PC-9 (cell line): Measurements from ENCODE around the gene CKAP5. TPM values are rescaled to one million over a fixed set of nuclear protein-coding genes. Genes with fewer than 3 reads are reported as not detected.

Source experiments
- BruUV-seq: library from RNA; stranded (reverse); fragments of 400-500 nt; replicated peaks from 2 replicates; lab custom pipeline; 2021; lab: Mats Ljungman, UMichigan
- CTCF ChIA-PET: fragments of 300-600 bp; sonication (Branson Sonifier 250); formaldehyde crosslinking; loops from one replicate; lab custom pipeline; 2022; ENCODE audit warnings: antibody characterized with exemption; lab: Charles Lee
- POLR2A ChIA-PET: fragments of 300-600 bp; sonication (Branson Sonifier 250); formaldehyde crosslinking; loops from one replicate; lab custom pipeline; 2022; ENCODE audit warnings: antibody characterized with exemption; ENCODE audit not compliant: unreplicated experiment; lab: Charles Lee
- DNase-seq, 2 experiments: peaks; one replicate each; pipeline versions ENCODE4 v3.0.0 to v3.0.0-alpha.2; 2015 to 2022; ENCODE audit warnings: mixed read lengths in 1 of 2
- H2AFZ ChIP-seq: fragments of 200-600 bp; sonication (generic); 2 replicates; pipeline ENCODE4 v1.8.1; 2017; ENCODE audit warnings: antibody characterized with exemption
- H3F3A ChIP-seq: fragments of 200-600 bp; sonication (generic); 2 replicates; pipeline ENCODE4 v1.8.1; 2017; ENCODE audit warnings: antibody characterized with exemption, mild to moderate bottlenecking, low read depth; ENCODE audit not compliant: insufficient read depth
- H3K27ac ChIP-seq: fragments of 200-600 bp; sonication (generic); 2 replicates; pipeline ENCODE4 v1.6.1; 2016; ENCODE audit warnings: mixed run types
- H3K27me3 ChIP-seq: fragments of 200-600 bp; sonication (generic); 2 replicates; pipeline ENCODE4 v1.6.1; 2016; ENCODE audit warnings: low read depth, mixed run types; ENCODE audit not compliant: insufficient read depth
- H3K36me3 ChIP-seq: fragments of 200-600 bp; sonication (generic); 2 replicates; pipeline ENCODE4 v1.6.1; 2016; ENCODE audit warnings: low read depth, mixed run types
- H3K4me1 ChIP-seq: fragments of 200-600 bp; sonication (generic); replicated peaks from 2 replicates; pipeline ENCODE4 v1.6.1; 2016; ENCODE audit warnings: mixed run types; ENCODE audit not compliant: insufficient read depth
- H3K4me2 ChIP-seq: fragments of 200-600 bp; sonication (generic); 2 replicates; pipeline ENCODE4 v1.6.1; 2017; ENCODE audit warnings: mixed run types
- H3K4me3 ChIP-seq: fragments of 200-600 bp; sonication (generic); 2 replicates; pipeline ENCODE4 v1.6.1; 2016; ENCODE audit warnings: mixed run types
- H3K79me2 ChIP-seq: fragments of 200-600 bp; sonication (generic); 2 replicates; pipeline ENCODE4 v1.6.1; 2017; ENCODE audit warnings: low read depth, mixed run types
- H3K9me2 ChIP-seq: fragments of 200-600 bp; sonication (generic); 2 replicates; pipeline ENCODE4 v1.8.1; 2017; ENCODE audit warnings: mild to moderate bottlenecking; ENCODE audit not compliant: insufficient read depth
- H3K9me3 ChIP-seq: fragments of 200-600 bp; sonication (generic); 2 replicates; pipeline ENCODE4 v1.8.1; 2016; ENCODE audit warnings: low read depth; ENCODE audit not compliant: insufficient read depth
- H4K20me1 ChIP-seq: fragments of 200-600 bp; sonication (generic); 2 replicates; pipeline ENCODE4 v1.8.1; 2017; ENCODE audit not compliant: insufficient read depth
- CTCF ChIP-seq: fragments of 200-600 bp; sonication (generic); conservative IDR thresholded peaks from 2 replicates; pipeline ENCODE4 v1.6.1; 2017; ENCODE audit warnings: mixed run types, antibody characterized with exemption, mild to moderate bottlenecking, moderate library complexity
- EZH2 ChIP-seq: fragments of 200-600 bp; sonication (generic); IDR thresholded peaks from 2 replicates; pipeline ENCODE4 v1.8.0; 2017; ENCODE audit warnings: antibody characterized with exemption, low read depth
- intact Hi-C: fragments of 100-400 bp; cut with micrococcal nuclease; formaldehyde crosslinking; loops from one replicate; pipeline ENCODE4 v1.10.0; 2022; ENCODE audit not compliant: unreplicated experiment
- total RNA-seq: library from RNA; stranded (reverse); gene quantifications from 2 replicates; pipeline ENCODE4 v1.2.3, GENCODE V29; 2021

CKAP5 gene
- total RNA-seq, 1 experiment from 2014 or later: 195 TPM

- CTCF ChIA-PET: interaction anchor here (0.6 kb wide), 1 partner anchor 182 kb away, joined by 3 read pairs; no protein-coding TSS in a partner anchor
- intact Hi-C loops: no loop called here
These were observed 48.9 kb upstream of the CKAP5 start for GRCh38 chr11:46894961-46895360.

GRCh38 chr11:46894506-46894905 lies 48.4 kb upstream of the CKAP5 start:
- no peak for DNase-seq
- Histone ChIP-seq H3K9me2 (no peaks in the 10 kb centered on the region), H4K20me1 (no peaks in the 10 kb centered on the region), H3K27me3 (no peaks in the 10 kb centered on the region), H3K4me1 (peaks cover 15% of the 10 kb centered on the region), H3K4me3 (no peak overlapping the region), H3K9me3 (no peaks in the 10 kb centered on the region), H3K79me2 (no peaks in the 10 kb centered on the region), H3K4me2 (no peak overlapping the region), H3F3A (peaks cover 12% of the 10 kb centered on the region), H3K36me3 (no peaks in the 10 kb centered on the region), H2AFZ (no peak overlapping the region), H3K27ac (no peak overlapping the region)
- TF ChIP-seq CTCF (no peak), EZH2 (no peak)
- POLR2A ChIA-PET: no interaction called here
- intact Hi-C loops: no loop called here
- BruUV-seq: no TSS peak
- CTCF ChIA-PET: interaction anchor here (0.6 kb wide), 1 partner anchor 182 kb away, joined by 3 read pairs; no protein-coding TSS in a partner anchor

More at GRCh38 chr11:46894961-46895360, 48.9 kb upstream of the CKAP5 start:
- Histone ChIP-seq H3K9me3 (no peaks in the 10 kb centered on the region), H3K4me1 (peaks cover 20% of the 10 kb centered on the region), H4K20me1 (no peaks in the 10 kb centered on the region), H3F3A (peaks cover 14% of the 10 kb centered on the region), H3K36me3 (no peaks in the 10 kb centered on the region), H3K4me3 (no peak overlapping the region), H3K27ac (no peak overlapping the region), H3K79me2 (no peaks in the 10 kb centered on the region), H3K9me2 (no peaks in the 10 kb centered on the region), H3K4me2 (no peak overlapping the region), H2AFZ (no peak overlapping the region), H3K27me3 (no peaks in the 10 kb centered on the region)
- POLR2A ChIA-PET: no interaction called here
- DNase-seq: no peak
- TF ChIP-seq CTCF (no peak), EZH2 (no peak)
- no TSS peak for BruUV-seq

GRCh38 chr11:46892838-46893237 lies 46.8 kb upstream of the CKAP5 start:
- no TSS peak for BruUV-seq
- no peak for TF ChIP-seq EZH2
- TF ChIP-seq CTCF: no peak
- CTCF ChIA-PET: interaction anchor here (1.5 kb wide), 1 partner anchor 260 kb away, joined by 6 read pairs; no protein-coding TSS in a partner anchor
- H3K36me3 ChIP-seq: no peaks in the 10 kb centered on the region
- no peaks in the 10 kb centered on the region for H4K20me1 ChIP-seq
- H3K4me1 ChIP-seq: no peaks in the 10 kb centered on the region
- H2AFZ ChIP-seq: no peak overlapping the region
- no peaks in the 10 kb centered on the region for H3K9me2 ChIP-seq
- no peaks in the 10 kb centered on the region for H3K9me3 ChIP-seq
- DNase-seq: no peak
- POLR2A ChIA-PET: no interaction called here
- intact Hi-C loops: no loop called here
- no peak overlapping the region for H3K4me3 ChIP-seq
- no peak overlapping the region for H3K27ac ChIP-seq
- no peaks in the 10 kb centered on the region for H3K79me2 ChIP-seq
- 0 out of 2 replicates have a peak, but pooled peaks cover 6% of the 10 kb centered on the region for H3F3A ChIP-seq
- no peak overlapping the region for H3K4me2 ChIP-seq
- no peaks in the 10 kb centered on the region for H3K27me3 ChIP-seq
